SK-N-MC (cell line): ENCODE data around the gene SHE.

ENCODE experiments used
- DNase-seq: peaks from one replicate; pipeline ENCODE4 v3.0.0-alpha.2; 2011; ENCODE audit warnings: low read depth, low spot score
- H3K27ac ChIP-seq: fragments of 200-600 bp; sonication (generic); 2 replicates; pipeline ENCODE4 v1.5.1; 2016; ENCODE audit warnings: mixed run types
- H3K36me3 ChIP-seq: fragments of 200-600 bp; sonication (generic); 2 replicates; pipeline ENCODE4 v1.6.1; 2017; ENCODE audit warnings: antibody characterized with exemption, low read length, mixed read lengths; ENCODE audit not compliant: insufficient read depth
- H3K4me3 ChIP-seq: fragments of 200-600 bp; sonication (generic); 2 replicates; pipeline ENCODE4 v1.5.1; 2016
- H3K9ac ChIP-seq: fragments of 200-600 bp; sonication (generic); 2 replicates; pipeline ENCODE4 v1.8.0; 2017; ENCODE audit warnings: mixed run types, mixed read lengths; ENCODE audit not compliant: insufficient read length
- H3K9me3 ChIP-seq: fragments of 200-600 bp; sonication (generic); 2 replicates; pipeline ENCODE4 v1.6.1; 2017; ENCODE audit warnings: low read depth, mild to moderate bottlenecking, antibody characterized with exemption, low read length, moderate library complexity, mixed read lengths
- EZH2 ChIP-seq: fragments of 200-600 bp; sonication (generic); IDR thresholded peaks from one replicate; pipeline ENCODE4 v1.6.1; 2017; ENCODE audit warnings: antibody characterized with exemption
- FOXP2 ChIP-seq: optimal IDR thresholded peaks from 2 replicates; pipeline ENCODE3; 2011; ENCODE audit warnings: mild to moderate bottlenecking, moderate library complexity; ENCODE audit not compliant: insufficient read depth; ENCODE audit errors: extremely low read length, control extremely low read depth
- POLR2AphosphoS5 ChIP-seq: IDR thresholded peaks from 2 replicates; pipeline ENCODE4 v1.6.1; 2012; ENCODE audit warnings: mild to moderate bottlenecking, low read depth, low read length, borderline replicate concordance

Gene SHE

GRCh38 chr1:154467434-154468102, 34.6 kb downstream of the SHE start:
- no peaks in the 10 kb centered on the region for H3K9me3 ChIP-seq
- TF ChIP-seq EZH2 (no peak), FOXP2 (no peak), POLR2AphosphoS5 (no peak)
- H3K36me3 ChIP-seq, result no peaks in the 10 kb centered on the region
- no peak for DNase-seq
- no peak overlapping the region for H3K9ac ChIP-seq
- peak overlapping the region; percentile 97 for H3K27ac ChIP-seq
- H3K4me3 ChIP-seq, result no peak overlapping the region

GRCh38 chr1:154466921-154467417, 35.2 kb downstream of the SHE start:
- H3K9ac ChIP-seq, result peak overlapping the region; percentile 62
- TF ChIP-seq POLR2AphosphoS5 (no peak), EZH2 (no peak), FOXP2 (no peak)
- peak overlapping the region; percentile 97 for H3K27ac ChIP-seq
- no peaks in the 10 kb centered on the region for H3K9me3 ChIP-seq
- no peak for DNase-seq
- no peaks in the 10 kb centered on the region for H3K36me3 ChIP-seq
- H3K4me3 ChIP-seq, result no peak overlapping the region

- TF ChIP-seq EZH2, result no peak
- TF ChIP-seq POLR2AphosphoS5, result peak; percentile 36; the same call in 1 of the 2 replicates
- H3K9me3 ChIP-seq, result no peaks in the 10 kb centered on the region
- H3K4me3 ChIP-seq, result peak overlapping the region; percentile 56
- no peaks in the 10 kb centered on the region for H3K36me3 ChIP-seq
- H3K9ac ChIP-seq, result peak overlapping the region; percentile 62
- no peak for DNase-seq
- H3K27ac ChIP-seq, result peak overlapping the region; percentile 97
These were observed 36.0 kb downstream of the SHE start for GRCh38 chr1:154466206-154466605.

- DNase-seq, result no peak
- TF ChIP-seq EZH2, result no peak
- TF ChIP-seq POLR2AphosphoS5, result no peak
- no peak for TF ChIP-seq FOXP2
- H3K9ac ChIP-seq, result peak overlapping the region; percentile 62
- peak overlapping the region; percentile 97 for H3K27ac ChIP-seq
- no peaks in the 10 kb centered on the region for H3K9me3 ChIP-seq
- no peaks in the 10 kb centered on the region for H3K36me3 ChIP-seq
- peak overlapping the region; percentile 56 for H3K4me3 ChIP-seq
These were observed 36.5 kb downstream of the SHE start for GRCh38 chr1:154465621-154466195.

GRCh38 chr1:154463512-154463990, 38.7 kb downstream of the SHE start:
- H3K9ac ChIP-seq, result no peak overlapping the region
- H3K36me3 ChIP-seq, result no peaks in the 10 kb centered on the region
- H3K9me3 ChIP-seq, result no peaks in the 10 kb centered on the region
- no peak for DNase-seq
- TF ChIP-seq EZH2 (no peak), FOXP2 (no peak), POLR2AphosphoS5 (no peak)
- H3K4me3 ChIP-seq, result no peak overlapping the region
- peak overlapping the region; percentile 91 for H3K27ac ChIP-seq

- H3K4me3 ChIP-seq, result no peak overlapping the region
- H3K36me3 ChIP-seq, result no peaks in the 10 kb centered on the region
- DNase-seq, result no peak
- no peak for TF ChIP-seq POLR2AphosphoS5
- no peak for TF ChIP-seq FOXP2
- no peak for TF ChIP-seq EZH2
- no peak overlapping the region for H3K27ac ChIP-seq
- H3K9me3 ChIP-seq, result no peaks in the 10 kb centered on the region
- H3K9ac ChIP-seq, result no peak overlapping the region
These were observed 41.4 kb downstream of the SHE start for GRCh38 chr1:154460695-154461260.

- no peak overlapping the region for H3K4me3 ChIP-seq
- no peaks in the 10 kb centered on the region for H3K36me3 ChIP-seq
- H3K27ac ChIP-seq, result no peak overlapping the region
- no peaks in the 10 kb centered on the region for H3K9me3 ChIP-seq
- H3K9ac ChIP-seq, result no peak overlapping the region
- TF ChIP-seq FOXP2 (no peak), EZH2 (no peak), POLR2AphosphoS5 (no peak)
- no peak for DNase-seq
These were observed 43.1 kb downstream of the SHE start for GRCh38 chr1:154459080-154459479.

GRCh38 chr1:154456631-154457030, 45.6 kb downstream of the SHE start:
- no peak for TF ChIP-seq FOXP2
- TF ChIP-seq EZH2, result no peak
- no peaks in the 10 kb centered on the region for H3K9me3 ChIP-seq
- no peak for DNase-seq
- H3K27ac ChIP-seq, result no peak overlapping the region
- no peaks in the 10 kb centered on the region for H3K36me3 ChIP-seq
- H3K4me3 ChIP-seq, result no peak overlapping the region
- no peak overlapping the region for H3K9ac ChIP-seq
